Endothelial cell of umbilical vein (primary cell): ENCODE results near the gene C17orf78.

ENCODE experiments used
- CTCF ChIP-seq, 2 donors: IDR thresholded peaks; 1 replicate in 1 of 2; 2 replicates in 1 of 2; pipeline ENCODE4 v1.5.1; 2011; ENCODE audit warnings: low read length in 2 of 2, mild to moderate bottlenecking in 2 of 2, moderate library complexity in 2 of 2, control low read depth in 1 of 2, inconsistent platforms in 1 of 2, low read depth in 1 of 2; ENCODE audit not compliant: insufficient read depth in 1 of 2; ENCODE audit errors: extremely low read depth in 1 of 2
- FOS ChIP-seq: IDR thresholded peaks from 2 replicates; pipeline ENCODE4 v1.6.1; 2011; ENCODE audit warnings: mild to moderate bottlenecking, low read length, moderate library complexity, borderline replicate concordance; ENCODE audit not compliant: insufficient read depth
- JUN ChIP-seq: IDR thresholded peaks from 2 replicates; pipeline ENCODE4 v1.6.1; 2011; ENCODE audit warnings: borderline replicate concordance, low read depth; ENCODE audit not compliant: insufficient read length, insufficient read depth
- POLR2A ChIP-seq: IDR thresholded peaks from 2 replicates; pipeline ENCODE4 v1.6.1; 2012; ENCODE audit warnings: low read depth, mild to moderate bottlenecking, control low read depth, low read length
- POLR2AphosphoS5 ChIP-seq: IDR thresholded peaks from 2 replicates; pipeline ENCODE4 v1.6.1; 2012; ENCODE audit warnings: low read depth, mild to moderate bottlenecking, control low read depth, low read length, moderate library complexity; ENCODE audit not compliant: insufficient read depth

- TF ChIP-seq CTCF (IDR thresholded peaks at IDR 0.05; ENCODE audit: extremely low read depth in 1 of 2, insufficient read depth in 1 of 2, low read depth in 1 of 2, low read length in 2 of 2) = peak in 1 of 2 donors; percentile 19
- TF ChIP-seq JUN = no peak
- no peak for TF ChIP-seq POLR2AphosphoS5
- no peak for TF ChIP-seq FOS
- no peak for TF ChIP-seq POLR2A
Measured at GRCh38 chr17:37438141-37438540, 62.4 kb downstream of the C17orf78 start.
